HEK293 (cell line): ENCODE measurements around the gene POU2AF3.

ENCODE experiments used
- PRDM1 ChIP-seq: fragments of 450-650 bp; formaldehyde crosslinking; IDR thresholded peaks from 2 replicates; pipeline ENCODE4; 2016; ENCODE audit warnings: missing biosample characterization, missing genetic modification characterization
- REST ChIP-seq: fragments of 450-650 bp; formaldehyde crosslinking; IDR thresholded peaks from 2 replicates; pipeline ENCODE4 v1.5.1; 2016; ENCODE audit warnings: missing biosample characterization, missing genetic modification characterization
- ZBTB49 ChIP-seq: fragments of 450-650 bp; formaldehyde crosslinking; IDR thresholded peaks from 2 replicates; pipeline ENCODE4 v1.5.1; 2016; ENCODE audit warnings: missing biosample characterization, missing genetic modification characterization, low read depth
- ZBTB8A ChIP-seq: fragments of 450-650 bp; formaldehyde crosslinking; IDR thresholded peaks from 2 replicates; pipeline ENCODE4 v1.5.1; 2016; ENCODE audit warnings: missing biosample characterization, missing genetic modification characterization
- ZIC2 ChIP-seq: fragments of 450-650 bp; formaldehyde crosslinking; IDR thresholded peaks from 2 replicates; pipeline ENCODE4 v1.5.1; 2016; ENCODE audit warnings: missing biosample characterization, missing genetic modification characterization
- ZNF530 ChIP-seq: fragments of 450-650 bp; formaldehyde crosslinking; IDR thresholded peaks from 2 replicates; pipeline ENCODE4 v1.5.1; 2016; ENCODE audit warnings: low read depth, missing biosample characterization, missing genetic modification characterization
- ZNF549 ChIP-seq: fragments of 450-650 bp; IDR thresholded peaks from 2 replicates; pipeline ENCODE4 v1.5.1; 2018; ENCODE audit warnings: missing biosample characterization, missing genetic modification characterization, mild to moderate bottlenecking, inconsistent platforms, moderate library complexity
- TF ChIP-seq, protein P1 (sequence below): fragments of 450-650 bp; formaldehyde crosslinking; IDR thresholded peaks from 2 replicates; pipeline ENCODE4 v1.5.1; 2016; ENCODE audit warnings: missing biosample characterization, missing genetic modification characterization
- TF ChIP-seq, protein P2 (sequence below): fragments of 450-650 bp; formaldehyde crosslinking; IDR thresholded peaks from 2 replicates; pipeline ENCODE4 v1.5.1; 2016; ENCODE audit warnings: missing biosample characterization, missing genetic modification characterization
- TF ChIP-seq, protein P3 (sequence below): fragments of 450-650 bp; formaldehyde crosslinking; IDR thresholded peaks from 2 replicates; pipeline ENCODE4 v1.5.1; 2016; ENCODE audit warnings: missing biosample characterization, missing genetic modification characterization
- TF ChIP-seq, protein P4 (sequence below): fragments of 450-650 bp; formaldehyde crosslinking; IDR thresholded peaks from 2 replicates; pipeline ENCODE4 v1.5.1; 2017; ENCODE audit warnings: missing biosample characterization, missing genetic modification characterization

- TF ChIP-seq ZNF549 (tag by site-specific recombination) (no peak), ZBTB49 (tag by site-specific recombination) (no peak), ZNF530 (tag by site-specific recombination) (no peak), ZIC2 (no peak), ZBTB8A (tag by site-specific recombination) (no peak), REST (no peak), PRDM1 (no peak)
- TF ChIP-seq, protein P1, sequence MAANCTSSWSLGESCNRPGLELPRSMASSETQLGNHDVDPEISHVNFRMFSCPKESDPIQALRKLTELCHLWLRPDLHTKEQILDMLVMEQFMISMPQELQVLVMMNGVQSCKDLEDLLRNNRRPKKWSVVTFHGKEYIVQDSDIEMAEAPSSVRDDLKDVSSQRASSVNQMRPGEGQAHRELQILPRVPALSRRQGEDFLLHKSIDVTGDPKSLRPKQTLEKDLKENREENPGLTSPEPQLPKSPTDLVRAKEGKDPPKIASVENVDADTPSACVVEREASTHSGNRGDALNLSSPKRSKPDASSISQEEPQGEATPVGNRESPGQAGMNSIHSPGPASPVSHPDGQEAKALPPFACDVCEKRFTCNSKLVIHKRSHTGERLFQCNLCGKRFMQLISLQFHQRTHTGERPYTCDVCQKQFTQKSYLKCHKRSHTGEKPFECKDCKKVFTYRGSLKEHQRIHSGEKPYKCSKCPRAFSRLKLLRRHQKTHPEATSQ (tag by site-specific recombination): no peak
- TF ChIP-seq, protein P2, sequence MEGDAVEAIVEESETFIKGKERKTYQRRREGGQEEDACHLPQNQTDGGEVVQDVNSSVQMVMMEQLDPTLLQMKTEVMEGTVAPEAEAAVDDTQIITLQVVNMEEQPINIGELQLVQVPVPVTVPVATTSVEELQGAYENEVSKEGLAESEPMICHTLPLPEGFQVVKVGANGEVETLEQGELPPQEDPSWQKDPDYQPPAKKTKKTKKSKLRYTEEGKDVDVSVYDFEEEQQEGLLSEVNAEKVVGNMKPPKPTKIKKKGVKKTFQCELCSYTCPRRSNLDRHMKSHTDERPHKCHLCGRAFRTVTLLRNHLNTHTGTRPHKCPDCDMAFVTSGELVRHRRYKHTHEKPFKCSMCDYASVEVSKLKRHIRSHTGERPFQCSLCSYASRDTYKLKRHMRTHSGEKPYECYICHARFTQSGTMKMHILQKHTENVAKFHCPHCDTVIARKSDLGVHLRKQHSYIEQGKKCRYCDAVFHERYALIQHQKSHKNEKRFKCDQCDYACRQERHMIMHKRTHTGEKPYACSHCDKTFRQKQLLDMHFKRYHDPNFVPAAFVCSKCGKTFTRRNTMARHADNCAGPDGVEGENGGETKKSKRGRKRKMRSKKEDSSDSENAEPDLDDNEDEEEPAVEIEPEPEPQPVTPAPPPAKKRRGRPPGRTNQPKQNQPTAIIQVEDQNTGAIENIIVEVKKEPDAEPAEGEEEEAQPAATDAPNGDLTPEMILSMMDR (tag by site-specific recombination): no peak
- TF ChIP-seq, protein P3, sequence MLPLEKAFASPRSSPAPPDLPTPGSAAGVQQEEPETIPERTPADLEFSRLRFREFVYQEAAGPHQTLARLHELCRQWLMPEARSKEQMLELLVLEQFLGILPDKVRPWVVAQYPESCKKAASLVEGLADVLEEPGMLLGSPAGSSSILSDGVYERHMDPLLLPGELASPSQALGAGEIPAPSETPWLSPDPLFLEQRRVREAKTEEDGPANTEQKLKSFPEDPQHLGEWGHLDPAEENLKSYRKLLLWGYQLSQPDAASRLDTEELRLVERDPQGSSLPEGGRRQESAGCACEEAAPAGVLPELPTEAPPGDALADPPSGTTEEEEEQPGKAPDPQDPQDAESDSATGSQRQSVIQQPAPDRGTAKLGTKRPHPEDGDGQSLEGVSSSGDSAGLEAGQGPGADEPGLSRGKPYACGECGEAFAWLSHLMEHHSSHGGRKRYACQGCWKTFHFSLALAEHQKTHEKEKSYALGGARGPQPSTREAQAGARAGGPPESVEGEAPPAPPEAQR (tag by site-specific recombination): no peak
- TF ChIP-seq, protein P4, sequence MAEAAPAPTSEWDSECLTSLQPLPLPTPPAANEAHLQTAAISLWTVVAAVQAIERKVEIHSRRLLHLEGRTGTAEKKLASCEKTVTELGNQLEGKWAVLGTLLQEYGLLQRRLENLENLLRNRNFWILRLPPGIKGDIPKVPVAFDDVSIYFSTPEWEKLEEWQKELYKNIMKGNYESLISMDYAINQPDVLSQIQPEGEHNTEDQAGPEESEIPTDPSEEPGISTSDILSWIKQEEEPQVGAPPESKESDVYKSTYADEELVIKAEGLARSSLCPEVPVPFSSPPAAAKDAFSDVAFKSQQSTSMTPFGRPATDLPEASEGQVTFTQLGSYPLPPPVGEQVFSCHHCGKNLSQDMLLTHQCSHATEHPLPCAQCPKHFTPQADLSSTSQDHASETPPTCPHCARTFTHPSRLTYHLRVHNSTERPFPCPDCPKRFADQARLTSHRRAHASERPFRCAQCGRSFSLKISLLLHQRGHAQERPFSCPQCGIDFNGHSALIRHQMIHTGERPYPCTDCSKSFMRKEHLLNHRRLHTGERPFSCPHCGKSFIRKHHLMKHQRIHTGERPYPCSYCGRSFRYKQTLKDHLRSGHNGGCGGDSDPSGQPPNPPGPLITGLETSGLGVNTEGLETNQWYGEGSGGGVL (tag by site-specific recombination): no peak
Measured at GRCh38 chr11:111354601-111354891, 56.2 kb downstream of the POU2AF3 start.
